MM.1S (cell line): ENCODE measurements around the gene SGK1.

Experiments used
- EZH2 ChIP-seq: fragments of 300-600 bp; sonication (generic); optimal IDR thresholded peaks from 2 replicates; pipeline ENCODE3; 2017; ENCODE audit warnings: low read depth, mild to moderate bottlenecking, antibody characterized with exemption, low read length, mixed read lengths
- EZH2phosphoT487 ChIP-seq: fragments of 300-600 bp; sonication (generic); IDR thresholded peaks from 2 replicates; pipeline ENCODE4 v1.6.1; 2018; ENCODE audit warnings: antibody characterized with exemption, low read length
- TF ChIP-seq, protein P1 (sequence below): fragments of 300-600 bp; sonication (generic); IDR thresholded peaks from 2 replicates; pipeline ENCODE4 v1.5.1; 2016; ENCODE audit warnings: antibody characterized with exemption, low read length, mixed read lengths

DNA sequence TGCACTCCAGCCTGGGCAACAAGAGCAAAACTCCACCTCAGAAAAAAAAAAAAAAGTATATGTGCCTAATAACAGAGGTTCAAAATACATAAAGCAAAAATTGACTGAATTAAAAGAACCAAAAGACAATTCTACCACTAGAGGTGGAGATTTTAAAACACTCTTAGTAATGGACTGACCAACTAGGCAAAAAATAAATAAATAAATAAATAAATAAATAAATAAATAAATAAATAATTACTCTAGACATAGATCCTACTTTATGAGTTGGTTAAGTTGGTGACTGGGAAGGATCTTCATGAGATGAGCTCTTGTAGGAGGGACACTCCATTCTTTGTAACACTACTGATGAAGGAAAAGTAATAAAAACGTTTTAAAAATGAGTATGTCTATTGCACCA, 113.9 kb downstream of the SGK1 start:
- TF ChIP-seq, protein P1, sequence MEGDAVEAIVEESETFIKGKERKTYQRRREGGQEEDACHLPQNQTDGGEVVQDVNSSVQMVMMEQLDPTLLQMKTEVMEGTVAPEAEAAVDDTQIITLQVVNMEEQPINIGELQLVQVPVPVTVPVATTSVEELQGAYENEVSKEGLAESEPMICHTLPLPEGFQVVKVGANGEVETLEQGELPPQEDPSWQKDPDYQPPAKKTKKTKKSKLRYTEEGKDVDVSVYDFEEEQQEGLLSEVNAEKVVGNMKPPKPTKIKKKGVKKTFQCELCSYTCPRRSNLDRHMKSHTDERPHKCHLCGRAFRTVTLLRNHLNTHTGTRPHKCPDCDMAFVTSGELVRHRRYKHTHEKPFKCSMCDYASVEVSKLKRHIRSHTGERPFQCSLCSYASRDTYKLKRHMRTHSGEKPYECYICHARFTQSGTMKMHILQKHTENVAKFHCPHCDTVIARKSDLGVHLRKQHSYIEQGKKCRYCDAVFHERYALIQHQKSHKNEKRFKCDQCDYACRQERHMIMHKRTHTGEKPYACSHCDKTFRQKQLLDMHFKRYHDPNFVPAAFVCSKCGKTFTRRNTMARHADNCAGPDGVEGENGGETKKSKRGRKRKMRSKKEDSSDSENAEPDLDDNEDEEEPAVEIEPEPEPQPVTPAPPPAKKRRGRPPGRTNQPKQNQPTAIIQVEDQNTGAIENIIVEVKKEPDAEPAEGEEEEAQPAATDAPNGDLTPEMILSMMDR: no peak
- TF ChIP-seq EZH2 (no peak), EZH2phosphoT487 (no peak)
